OCI-LY7 (cell line): ENCODE results near the gene NRF1. TPM values are rescaled to one million over a fixed set of nuclear protein-coding genes. Genes with fewer than 3 reads are reported as not detected.

Source experiments
- BruUV-seq: library from RNA; stranded (reverse); fragments of 400-500 nt; replicated peaks from 2 replicates; lab custom pipeline; 2021; lab: Mats Ljungman, UMichigan
- CTCF ChIA-PET: fragments of 300-600 bp; sonication (Branson Sonifier 250); formaldehyde crosslinking; loops from one replicate; lab custom pipeline; 2022; ENCODE audit warnings: antibody characterized with exemption; ENCODE audit not compliant: unreplicated experiment; lab: Charles Lee
- POLR2A ChIA-PET: fragments of 300-600 bp; sonication (Branson Sonifier 250); formaldehyde crosslinking; loops from one replicate; lab custom pipeline; 2022; ENCODE audit warnings: antibody characterized with exemption; lab: Charles Lee
- DNase-seq: peaks from one replicate; pipeline ENCODE4 v3.0.0-alpha.2; 2015; ENCODE audit warnings: low spot score
- H2AFZ ChIP-seq: fragments of 200-600 bp; sonication (generic), shearing (Covaris generic); 2 replicates; pipeline ENCODE4 v1.6.1; 2014; ENCODE audit warnings: mild to moderate bottlenecking, antibody characterized with exemption, low read length, moderate library complexity
- H3K27ac ChIP-seq: fragments of 200-600 bp; sonication (generic); 2 replicates; pipeline ENCODE4 v1.5.1; 2014; ENCODE audit warnings: mixed run types, low read depth, mild to moderate bottlenecking, moderate library complexity, low read length, inconsistent platforms; ENCODE audit not compliant: poor library complexity, severe bottlenecking
- H3K36me3 ChIP-seq: fragments of 200-600 bp; sonication (generic); 2 replicates; pipeline ENCODE4 v1.6.1; 2014; ENCODE audit warnings: mild to moderate bottlenecking, antibody characterized with exemption, low read length, moderate library complexity, mixed read lengths; ENCODE audit not compliant: insufficient read depth
- H3K4me1 ChIP-seq: fragments of 200-600 bp; sonication (generic); 2 replicates; pipeline ENCODE4 v1.5.1; 2014; ENCODE audit warnings: mild to moderate bottlenecking, low read length; ENCODE audit not compliant: insufficient read depth, poor library complexity, severe bottlenecking
- H3K4me2 ChIP-seq: fragments of 200-600 bp; sonication (generic); 2 replicates; pipeline ENCODE4 v1.6.1; 2014; ENCODE audit warnings: mild to moderate bottlenecking, low read length
- H3K4me3 ChIP-seq: fragments of 200-600 bp; sonication (generic); 2 replicates; pipeline ENCODE4 v1.5.1; 2014; ENCODE audit warnings: mild to moderate bottlenecking, low read depth, low read length; ENCODE audit not compliant: poor library complexity, severe bottlenecking
- H3K79me2 ChIP-seq: fragments of 200-600 bp; sonication (generic); 2 replicates; pipeline ENCODE4 v1.6.1; 2016; ENCODE audit warnings: low read depth, mild to moderate bottlenecking, low read length, moderate library complexity, mixed read lengths; ENCODE audit not compliant: insufficient read depth
- H3K9me2 ChIP-seq: fragments of 200-600 bp; sonication (generic); 2 replicates; pipeline ENCODE4 v1.6.1; 2016; ENCODE audit warnings: mild to moderate bottlenecking, low read length, mixed read lengths; ENCODE audit not compliant: insufficient read depth
- H3K9me3 ChIP-seq: fragments of 200-600 bp; sonication (generic); 2 replicates; pipeline ENCODE4 v1.6.1; 2014; ENCODE audit warnings: mild to moderate bottlenecking, mixed run types, low read length, mixed read lengths
- H4K20me1 ChIP-seq: fragments of 200-600 bp; sonication (generic); 2 replicates; pipeline ENCODE4 v1.6.1; 2014; ENCODE audit warnings: mild to moderate bottlenecking, antibody characterized with exemption, low read length, moderate library complexity, mixed read lengths; ENCODE audit not compliant: insufficient read depth
- EZH2phosphoT487 ChIP-seq: fragments of 200-600 bp; sonication (generic); IDR thresholded peaks from 2 replicates; pipeline ENCODE4 v1.6.1; 2018; ENCODE audit warnings: low read depth, borderline replicate concordance, mild to moderate bottlenecking, mixed run types, antibody characterized with exemption, low read length, moderate library complexity, mixed read lengths
- intact Hi-C: fragments of 100-400 bp; cut with micrococcal nuclease; formaldehyde crosslinking; loops from one replicate; pipeline ENCODE4 v1.10.0; 2022; ENCODE audit not compliant: unreplicated experiment
- total RNA-seq, 2 experiments: library from RNA; depleted of rRNA in 1 of 2; stranded (reverse); fragments of >200 nt in 1 of 2; shearing (Covaris generic) in 1 of 2; gene quantifications; 2 replicates each; pipeline ENCODE4 v1.2.3, GENCODE V29; 2014 to 2022
- TF ChIP-seq, protein P1 (sequence below): fragments of 200-600 bp; sonication (generic); conservative IDR thresholded peaks from 2 replicates; pipeline ENCODE4 v1.5.1; 2014; ENCODE audit warnings: mild to moderate bottlenecking, antibody characterized with exemption, low read length, moderate library complexity, mixed read lengths

The NRF1 gene
- total RNA-seq, 2 experiments from 2014 or later: 26.5 to 26.9 TPM

- H2AFZ ChIP-seq: peak overlapping the region; percentile 40; the same call in 1 of the 2 replicates
- peaks cover 17% of the 10 kb centered on the region for H3K4me1 ChIP-seq
- no TSS peak for BruUV-seq
- H3K36me3 ChIP-seq: no peaks in the 10 kb centered on the region
- H3K79me2 ChIP-seq: no peaks in the 10 kb centered on the region
- POLR2A ChIA-PET: interaction anchor here (0.6 kb wide), 1 partner anchor 1437 kb away, joined by 4 read pairs; the partner anchor contains the start of gene RBM28
- H3K9me2 ChIP-seq: no peaks in the 10 kb centered on the region
- H3K9me3 ChIP-seq: no peaks in the 10 kb centered on the region
- no peak for TF ChIP-seq EZH2phosphoT487
- TF ChIP-seq, protein P1, sequence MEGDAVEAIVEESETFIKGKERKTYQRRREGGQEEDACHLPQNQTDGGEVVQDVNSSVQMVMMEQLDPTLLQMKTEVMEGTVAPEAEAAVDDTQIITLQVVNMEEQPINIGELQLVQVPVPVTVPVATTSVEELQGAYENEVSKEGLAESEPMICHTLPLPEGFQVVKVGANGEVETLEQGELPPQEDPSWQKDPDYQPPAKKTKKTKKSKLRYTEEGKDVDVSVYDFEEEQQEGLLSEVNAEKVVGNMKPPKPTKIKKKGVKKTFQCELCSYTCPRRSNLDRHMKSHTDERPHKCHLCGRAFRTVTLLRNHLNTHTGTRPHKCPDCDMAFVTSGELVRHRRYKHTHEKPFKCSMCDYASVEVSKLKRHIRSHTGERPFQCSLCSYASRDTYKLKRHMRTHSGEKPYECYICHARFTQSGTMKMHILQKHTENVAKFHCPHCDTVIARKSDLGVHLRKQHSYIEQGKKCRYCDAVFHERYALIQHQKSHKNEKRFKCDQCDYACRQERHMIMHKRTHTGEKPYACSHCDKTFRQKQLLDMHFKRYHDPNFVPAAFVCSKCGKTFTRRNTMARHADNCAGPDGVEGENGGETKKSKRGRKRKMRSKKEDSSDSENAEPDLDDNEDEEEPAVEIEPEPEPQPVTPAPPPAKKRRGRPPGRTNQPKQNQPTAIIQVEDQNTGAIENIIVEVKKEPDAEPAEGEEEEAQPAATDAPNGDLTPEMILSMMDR: no peak
- peak overlapping the region; percentile 84 for H3K4me2 ChIP-seq
- H3K27ac ChIP-seq: no peak overlapping the region
- peak overlapping the region; percentile 69 for H3K4me3 ChIP-seq
- CTCF ChIA-PET: no interaction called here
- intact Hi-C loops: no loop called here
- H4K20me1 ChIP-seq: no peaks in the 10 kb centered on the region
- peak; percentile 79 for DNase-seq
Measured at GRCh38 chr7:129780257-129780973, 168.9 kb downstream of the NRF1 start.

DNA sequence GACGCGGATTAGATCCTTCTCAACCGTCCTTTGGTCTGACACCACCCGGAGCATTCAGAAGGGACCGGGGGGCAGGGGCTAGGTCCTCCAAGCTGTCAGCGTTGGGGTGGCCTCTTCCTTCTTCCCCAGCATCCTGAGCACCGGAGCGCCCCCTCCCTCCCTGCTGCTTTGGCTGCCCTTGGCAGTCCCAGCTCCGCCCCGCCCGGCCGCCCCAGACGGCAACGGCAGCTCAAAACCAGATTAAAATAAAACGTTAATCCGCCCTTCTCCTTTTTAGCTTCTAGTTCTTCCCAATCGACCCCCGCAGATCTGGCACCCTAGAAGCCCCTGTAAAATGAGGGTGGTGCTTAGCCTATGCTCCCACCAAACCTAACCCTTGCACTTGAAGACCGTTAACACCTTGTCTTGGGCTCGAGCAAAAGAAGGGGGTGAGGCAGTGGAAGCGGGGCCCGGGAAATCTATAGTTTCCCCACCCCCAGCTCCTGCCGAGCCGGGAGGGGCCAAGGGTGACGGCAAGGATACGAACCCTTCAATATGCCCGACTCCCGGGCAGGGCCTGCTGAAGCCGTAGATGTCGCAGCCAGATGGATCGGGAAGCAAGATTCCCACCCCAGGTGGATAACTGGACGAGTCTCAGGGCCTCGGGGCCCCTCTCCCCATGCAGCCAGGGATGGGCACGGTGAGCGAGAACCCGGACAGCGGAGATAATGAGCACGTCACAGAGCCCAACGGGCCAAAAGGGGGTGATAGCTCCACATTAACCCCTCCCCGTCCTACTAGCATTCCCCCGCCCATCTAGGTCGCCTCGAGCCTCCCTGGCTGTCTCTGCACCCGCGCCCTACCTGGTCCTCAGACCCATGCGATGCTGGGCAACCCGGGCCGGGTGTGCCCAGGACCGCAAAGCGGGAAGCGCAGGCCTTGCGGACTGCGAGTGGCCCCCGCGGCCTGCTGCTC is 169.7 kb downstream of the NRF1 start:
- H3K4me2 ChIP-seq: peak overlapping the region; percentile 84
- CTCF ChIA-PET: no interaction called here
- H3K36me3 ChIP-seq: no peaks in the 10 kb centered on the region
- peak overlapping the region; percentile 69 for H3K4me3 ChIP-seq
- H4K20me1 ChIP-seq: no peaks in the 10 kb centered on the region
- H2AFZ ChIP-seq: no peak overlapping the region
- peaks cover 24% of the 10 kb centered on the region for H3K4me1 ChIP-seq
- H3K79me2 ChIP-seq: no peaks in the 10 kb centered on the region
- intact Hi-C loops: no loop called here
- no peaks in the 10 kb centered on the region for H3K9me2 ChIP-seq
- DNase-seq: peak; percentile 11
- H3K27ac ChIP-seq: no peak overlapping the region
- POLR2A ChIA-PET: interaction anchor here (0.6 kb wide), 1 partner anchor 1438 kb away, joined by 4 read pairs; the partner anchor contains the start of gene RBM28
- no TSS peak for BruUV-seq
- TF ChIP-seq, protein P1: no peak
- TF ChIP-seq EZH2phosphoT487: no peak
- no peaks in the 10 kb centered on the region for H3K9me3 ChIP-seq
